HepG2 (cell line): Measurements from ENCODE around the gene GNB1. TPM values are rescaled to one million over a fixed set of nuclear protein-coding genes. Genes with fewer than 3 reads are reported as not detected.

ENCODE experiments used
- AHDC1 ChIP-seq: sonication (generic); formaldehyde crosslinking; IDR thresholded peaks from 2 replicates; pipeline ENCODE4 v1.5.1; 2020; ENCODE audit warnings: mild to moderate bottlenecking, missing genetic modification reagents, borderline replicate concordance
- CREM ChIP-seq, 2 experiments: sonication (generic) in 1 of 2; formaldehyde crosslinking in 1 of 2; IDR thresholded peaks; 2 replicates each; pipeline versions ENCODE4 v1.4.0 to v1.6.1; 2016 to 2020; ENCODE audit warnings: antibody characterized with exemption in 1 of 2, mild to moderate bottlenecking in 1 of 2, missing genetic modification reagents in 1 of 2
- DRAP1 ChIP-seq: IDR thresholded peaks from 2 replicates; pipeline ENCODE4 v1.6.1; 2016; ENCODE audit warnings: missing genetic modification reagents, missing compliant biosample characterization
- ELF1 ChIP-seq: sonication (generic); formaldehyde crosslinking; IDR thresholded peaks from 2 replicates; pipeline ENCODE4 v1.4.0; 2020; ENCODE audit warnings: missing genetic modification reagents
- ETS1 ChIP-seq: sonication (generic); formaldehyde crosslinking; IDR thresholded peaks from 2 replicates; pipeline ENCODE4 v1.4.0; 2020; ENCODE audit warnings: missing genetic modification reagents
- MEF2D ChIP-seq: sonication (generic); formaldehyde crosslinking; IDR thresholded peaks from 2 replicates; pipeline ENCODE4 v1.5.1; 2020; ENCODE audit warnings: mild to moderate bottlenecking, missing genetic modification reagents
- MXD4 ChIP-seq: IDR thresholded peaks from 2 replicates; pipeline ENCODE4 v1.6.1; 2016; ENCODE audit warnings: mild to moderate bottlenecking, missing biosample characterization, missing genetic modification reagents
- NFIC ChIP-seq: IDR thresholded peaks from 2 replicates; pipeline ENCODE4 v1.6.1; 2012; ENCODE audit warnings: mild to moderate bottlenecking, low read length, inconsistent platforms
- NR2F1 ChIP-seq, 2 experiments: fragments of 450-650 bp in 1 of 2; formaldehyde crosslinking in 1 of 2; IDR thresholded peaks; 2 replicates each; pipeline versions ENCODE4 v1.5.0 to v1.6.1; 2016 to 2020; ENCODE audit warnings: mild to moderate bottlenecking in 1 of 2, missing compliant biosample characterization in 1 of 2, missing genetic modification reagents in 1 of 2, moderate library complexity in 1 of 2
- SOX5 ChIP-seq: IDR thresholded peaks from 2 replicates; pipeline ENCODE4 v1.6.1; 2016; ENCODE audit warnings: borderline replicate concordance
- THRA ChIP-seq: sonication (generic); formaldehyde crosslinking; IDR thresholded peaks from 2 replicates; pipeline ENCODE4 v1.4.0; 2020; ENCODE audit warnings: missing genetic modification reagents, borderline replicate concordance
- ZBTB14 ChIP-seq: sonication (generic); formaldehyde crosslinking; IDR thresholded peaks from 2 replicates; pipeline ENCODE4 v1.4.0; 2020; ENCODE audit warnings: missing genetic modification reagents
- ZFP37 ChIP-seq: sonication (generic); formaldehyde crosslinking; IDR thresholded peaks from 2 replicates; pipeline ENCODE4 v1.4.0; 2020; ENCODE audit warnings: missing genetic modification reagents, borderline replicate concordance
- ZNF530 ChIP-seq: sonication (generic); formaldehyde crosslinking; IDR thresholded peaks from 2 replicates; pipeline ENCODE4 v1.5.0; 2020; ENCODE audit warnings: low read depth, mild to moderate bottlenecking, missing genetic modification reagents
- ZNF550 ChIP-seq: sonication (generic); formaldehyde crosslinking; IDR thresholded peaks from 2 replicates; pipeline ENCODE4 v1.4.0; 2020; ENCODE audit warnings: mild to moderate bottlenecking, missing genetic modification reagents, borderline replicate concordance
- ZNF788 ChIP-seq: sonication (generic); formaldehyde crosslinking; IDR thresholded peaks from 2 replicates; pipeline ENCODE4 v1.5.0; 2020; ENCODE audit warnings: mild to moderate bottlenecking, missing genetic modification reagents, borderline replicate concordance
- polyA plus RNA-seq, 8 experiments: library from polyadenylated mRNA; depleted of rRNA in 3 of 8; stranded (reverse) in 7 of 8; unstranded in 1 of 8; fragments of >200 nt; fragmentation: Illumina TruSeq in 4 of 8; extraction: Trizol in 4 of 8; gene quantifications; 2 replicates each; pipeline versions ENCODE4 v1.2.1 to v1.2.3, GENCODE V29; 2011 to 2016; ENCODE audit warnings: low read depth in 4 of 8, missing spikeins in 1 of 8, mixed read lengths in 1 of 8; ENCODE audit not compliant: insufficient read depth in 1 of 8
- total RNA-seq, 5 experiments: library from RNA; depleted of rRNA; stranded (reverse); fragments of >200 nt; fragmentation: Illumina TruSeq; extraction: Trizol; gene quantifications; 2 replicates each; pipeline ENCODE4 v1.2.3, GENCODE V29; 2016; ENCODE audit warnings: low read depth in 1 of 5

GNB1 gene
- total and polyA plus RNA-seq, 2 of the 13 experiments (the other 11 are each of a cell fraction or from before 2014, with no cell fraction given), result 66.2 to 327 TPM

- TF ChIP-seq AHDC1 (CRISPR knock-in tag) (no peak), CREM (IDR thresholded peaks at IDR 0.05) (peak; percentile 23), CREM (CRISPR knock-in tag; IDR thresholded peaks at IDR 0.05) (no peak), ZNF550 (CRISPR knock-in tag) (no peak), ZBTB14 (CRISPR knock-in tag) (no peak), DRAP1 (CRISPR knock-in tag) (peak; percentile 93), NFIC (no peak), THRA (CRISPR knock-in tag) (0 out of 2 replicates have a peak, but pooled peaks have one; percentile 24), ETS1 (CRISPR knock-in tag) (no peak), ZNF788 (0 out of 2 replicates have a peak, but pooled peaks have one; percentile 21), MXD4 (CRISPR knock-in tag) (no peak; the same call in 1 of the 2 replicates), NR2F1 (CRISPR knock-in tag; IDR thresholded peaks at IDR 0.05) (no peak), ZNF530 (CRISPR knock-in tag) (no peak), ELF1 (peak; percentile 48), MEF2D (CRISPR knock-in tag) (peak; percentile 62), SOX5 (peak; percentile 59; the same call in 1 of the 2 replicates), ZFP37 (peak; percentile 95)
These were observed 28.6 kb upstream of the GNB1 start (continued) for GRCh38 chr1:1919304-1920056.
